ENCODE measurements around the gene LRRC26.

GRCh38 chr9:137214620-137215019 lies 44.8 kb upstream of the LRRC26 start:
- TF ChIP-seq, protein P1, sequence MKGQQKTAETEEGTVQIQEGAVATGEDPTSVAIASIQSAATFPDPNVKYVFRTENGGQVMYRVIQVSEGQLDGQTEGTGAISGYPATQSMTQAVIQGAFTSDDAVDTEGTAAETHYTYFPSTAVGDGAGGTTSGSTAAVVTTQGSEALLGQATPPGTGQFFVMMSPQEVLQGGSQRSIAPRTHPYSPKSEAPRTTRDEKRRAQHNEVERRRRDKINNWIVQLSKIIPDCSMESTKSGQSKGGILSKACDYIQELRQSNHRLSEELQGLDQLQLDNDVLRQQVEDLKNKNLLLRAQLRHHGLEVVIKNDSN (CRISPR knock-in tag; IDR thresholded peaks at IDR 0.05): no peak
- TF ChIP-seq, protein P2, sequence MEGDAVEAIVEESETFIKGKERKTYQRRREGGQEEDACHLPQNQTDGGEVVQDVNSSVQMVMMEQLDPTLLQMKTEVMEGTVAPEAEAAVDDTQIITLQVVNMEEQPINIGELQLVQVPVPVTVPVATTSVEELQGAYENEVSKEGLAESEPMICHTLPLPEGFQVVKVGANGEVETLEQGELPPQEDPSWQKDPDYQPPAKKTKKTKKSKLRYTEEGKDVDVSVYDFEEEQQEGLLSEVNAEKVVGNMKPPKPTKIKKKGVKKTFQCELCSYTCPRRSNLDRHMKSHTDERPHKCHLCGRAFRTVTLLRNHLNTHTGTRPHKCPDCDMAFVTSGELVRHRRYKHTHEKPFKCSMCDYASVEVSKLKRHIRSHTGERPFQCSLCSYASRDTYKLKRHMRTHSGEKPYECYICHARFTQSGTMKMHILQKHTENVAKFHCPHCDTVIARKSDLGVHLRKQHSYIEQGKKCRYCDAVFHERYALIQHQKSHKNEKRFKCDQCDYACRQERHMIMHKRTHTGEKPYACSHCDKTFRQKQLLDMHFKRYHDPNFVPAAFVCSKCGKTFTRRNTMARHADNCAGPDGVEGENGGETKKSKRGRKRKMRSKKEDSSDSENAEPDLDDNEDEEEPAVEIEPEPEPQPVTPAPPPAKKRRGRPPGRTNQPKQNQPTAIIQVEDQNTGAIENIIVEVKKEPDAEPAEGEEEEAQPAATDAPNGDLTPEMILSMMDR (IDR thresholded peaks at IDR 0.05): no peak
- no peak for TF ChIP-seq ARID4B (CRISPR knock-in tag; IDR thresholded peaks at IDR 0.05; ENCODE audit: borderline replicate concordance)
